ENCODE data around the gene FAAP24.
A peak's percentile ranks its signal among the peaks of the same experiment; 100 is the strongest.
"Not testable (repeated sequence)": the region's sequence is repeated elsewhere in the genome, so short reads cannot be mapped to it uniquely, and the experiment has no call there.

The FAAP24 gene

DNA sequence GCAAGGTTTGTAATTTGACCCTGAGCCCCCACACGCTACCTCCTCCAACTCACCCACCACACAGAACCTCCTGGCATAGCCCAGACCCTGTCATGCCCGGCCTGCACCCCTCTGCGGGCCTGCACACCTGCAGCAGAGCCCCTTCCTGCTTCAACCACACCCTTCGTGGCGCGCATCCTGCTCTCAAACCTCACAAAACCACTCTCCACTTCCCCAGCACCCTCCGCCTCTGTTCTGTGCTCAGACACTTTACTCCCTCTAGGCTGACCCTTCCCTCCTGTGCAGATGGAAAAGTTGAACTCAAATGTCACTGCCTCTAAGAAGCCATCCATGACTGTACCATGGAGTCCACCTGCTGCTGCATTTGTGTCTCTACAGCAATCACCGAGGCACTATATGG lies 28.5 kb downstream of the FAAP24 start:
- DNase-seq: no peak

- no peak for DNase-seq
These were observed 28.9 kb downstream of the FAAP24 start for GRCh38 chr19:33000910-33001309.

GRCh38 chr19:33002126-33002865 lies 30.3 kb downstream of the FAAP24 start:
- DNase-seq: not testable (repeated sequence)

- DNase-seq: not testable (repeated sequence)
These were observed 31.5 kb downstream of the FAAP24 start for GRCh38 chr19:33003424-33004024.

- peak in 1 of 2 experiments; percentile 11 for DNase-seq
These were observed 33.4 kb downstream of the FAAP24 start for GRCh38 chr19:33005440-33005839.

GRCh38 chr19:33008738-33009137 lies 36.7 kb downstream of the FAAP24 start:
- DNase-seq: no peak

DNA sequence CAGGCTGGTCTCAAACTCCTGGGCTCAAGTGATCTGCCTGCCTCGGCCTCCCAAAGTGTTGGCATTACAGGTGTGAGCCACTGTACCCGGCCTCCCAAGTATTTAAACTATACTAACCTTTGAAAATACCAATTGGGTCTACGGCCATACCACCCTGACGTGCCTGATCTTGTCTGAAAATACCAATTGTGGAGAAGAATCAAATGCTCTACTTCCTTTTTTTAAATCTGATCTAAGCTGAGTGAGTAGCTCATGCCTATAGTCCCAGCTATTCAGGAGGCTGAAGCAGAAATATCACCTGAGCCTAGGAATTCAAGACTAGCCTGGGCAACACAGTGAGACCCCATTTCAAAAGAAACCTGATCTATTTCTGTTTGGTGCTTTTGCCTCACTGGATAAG lies 38.8 kb downstream of the FAAP24 start:
- not testable (repeated sequence) for DNase-seq

- DNase-seq: no peak
These were observed 50.6 kb downstream of the FAAP24 start for GRCh38 chr19:33022472-33023116.

DNA sequence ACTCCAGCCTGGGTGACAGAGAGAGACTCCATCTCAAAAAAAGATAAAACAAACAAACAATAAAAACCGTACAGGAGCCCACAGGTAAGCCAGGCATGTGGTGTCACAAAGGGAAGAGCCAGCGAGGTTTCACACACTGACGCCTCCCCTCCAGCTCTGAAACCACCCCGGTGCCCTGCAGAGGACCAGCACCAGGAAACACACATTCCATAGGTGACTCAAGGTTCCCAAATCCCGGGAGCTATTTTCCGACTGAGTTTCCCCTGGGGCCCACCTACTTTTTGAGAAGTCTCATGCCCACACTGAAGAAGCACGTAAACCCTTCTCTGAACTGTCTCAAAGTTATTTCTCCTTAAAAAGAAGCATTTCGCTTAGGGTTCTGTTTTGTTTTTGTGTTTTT lies 52.4 kb downstream of the FAAP24 start:
- DNase-seq: no peak

- DNase-seq: not testable (repeated sequence)
These were observed 53.6 kb downstream of the FAAP24 start for GRCh38 chr19:33025468-33026238.

DNA sequence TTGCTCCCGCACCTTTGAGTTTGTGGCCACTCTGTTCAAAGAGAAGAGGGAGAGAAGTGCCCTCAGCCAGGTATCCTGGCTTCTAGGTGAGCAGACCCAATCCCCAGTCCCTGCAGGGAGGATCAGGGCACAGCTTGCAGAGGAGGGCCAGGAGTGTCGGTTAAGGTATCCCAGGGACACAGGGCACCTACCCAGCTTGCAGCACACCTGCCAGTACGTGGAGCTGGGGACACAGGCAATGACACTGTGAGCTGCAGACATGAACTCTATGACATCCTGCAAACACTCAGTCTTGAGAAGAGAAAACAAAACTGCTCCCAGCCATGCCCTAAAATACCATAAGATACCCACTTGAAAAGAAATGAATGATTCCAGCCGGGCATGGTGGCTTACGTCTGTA lies 54.6 kb downstream of the FAAP24 start:
- not testable (repeated sequence) for DNase-seq
